GM18909 (cell line): ENCODE results near the gene PPP4R3B.

ENCODE experiments used
- ATAC-seq: cut with Tn5 transposase; IDR thresholded peaks from one replicate; pipeline ENCODE4 v1.9.1; 2021; ENCODE audit warnings: mild to moderate bottlenecking; ENCODE audit not compliant: unreplicated experiment, poor library complexity

The PPP4R3B gene

GRCh38 chr2:55524884-55525437 is 92.5 kb downstream of the PPP4R3B start:
- ATAC-seq: no peak

- ATAC-seq: peak; percentile 9
These were observed 97.2 kb downstream of the PPP4R3B start for GRCh38 chr2:55519938-55520885.

GRCh38 chr2:55518841-55519165 is 98.6 kb downstream of the PPP4R3B start:
- peak; percentile 11 for ATAC-seq

GRCh38 chr2:55511508-55512124 is 105.8 kb downstream of the PPP4R3B start:
- ATAC-seq: no peak

- no peak for ATAC-seq
These were observed 114.8 kb downstream of the PPP4R3B start for GRCh38 chr2:55502590-55503141.

- no peak for ATAC-seq
These were observed 117.4 kb downstream of the PPP4R3B start for GRCh38 chr2:55500025-55500424.

GRCh38 chr2:55498582-55498981 is 118.8 kb downstream of the PPP4R3B start:
- no peak for ATAC-seq
